Measurements from ENCODE around the gene PRDM9.

PRDM9 gene

DNA sequence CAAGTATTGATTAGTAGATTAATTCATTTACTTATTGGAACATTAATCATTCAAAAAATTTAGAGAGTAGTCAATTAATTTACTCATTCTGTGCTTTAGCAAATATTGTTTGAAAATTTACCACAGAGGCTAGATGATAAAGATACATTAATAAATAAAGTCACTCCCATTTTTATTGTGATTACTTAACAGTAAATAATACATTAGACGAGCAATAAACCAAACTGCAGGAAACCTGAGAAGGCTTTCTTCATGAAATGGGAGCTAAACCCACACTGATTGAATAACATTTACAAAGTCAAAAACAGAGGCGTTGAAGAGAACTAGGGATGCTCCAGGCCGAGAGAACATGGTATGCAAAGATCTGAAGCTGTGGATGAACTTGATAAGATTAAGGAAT lies 38.8 kb upstream of the PRDM9 start:
- no peak overlapping the region for H3K27ac ChIP-seq (ENCODE audit: poor library complexity, severe bottlenecking)
- no peaks in the 10 kb centered on the region for H3K27me3 ChIP-seq (ENCODE audit: insufficient read depth, poor library complexity, severe bottlenecking)
- no peak for DNase-seq (ENCODE audit: low spot score)
- no peak overlapping the region for H3K4me3 ChIP-seq (ENCODE audit: severe bottlenecking)
- no peak for ATAC-seq (ENCODE audit: low read depth)
- H3K9me3 ChIP-seq (ENCODE audit: severe bottlenecking) = no peaks in the 10 kb centered on the region
- no peaks in the 10 kb centered on the region for H3K36me3 ChIP-seq (ENCODE audit: low read depth)
- no peak for TF ChIP-seq CTCF (IDR thresholded peaks at IDR 0.05; ENCODE audit: poor library complexity, severe bottlenecking)
- peaks cover 18% of the 10 kb centered on the region for H3K4me1 ChIP-seq (ENCODE audit: insufficient read depth, poor library complexity, severe bottlenecking)

DNA sequence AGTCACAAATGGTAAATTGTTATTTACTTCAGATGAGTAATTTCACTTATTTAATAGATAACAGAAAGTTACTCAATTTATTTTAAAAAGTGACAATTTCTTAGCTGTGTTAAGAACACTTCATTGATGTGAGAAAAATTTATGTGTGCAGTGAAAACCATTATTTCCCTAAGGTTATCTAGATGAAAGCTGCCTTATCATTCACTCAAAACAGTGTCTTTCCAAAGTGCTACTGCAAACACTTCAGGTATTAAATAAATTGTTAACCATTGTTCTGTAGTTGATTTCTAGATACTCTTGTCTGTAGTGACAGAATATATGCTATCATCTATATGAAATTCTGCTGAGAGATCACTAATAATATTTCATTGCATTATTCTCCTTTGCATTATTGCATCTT lies 33.5 kb upstream of the PRDM9 start:
- TF ChIP-seq CTCF (IDR thresholded peaks at IDR 0.05; ENCODE audit: poor library complexity, severe bottlenecking) = no peak

GRCh38 chr5:23474315-23474714 lies 33.1 kb upstream of the PRDM9 start:
- H3K4me1 ChIP-seq (ENCODE audit: insufficient read depth, poor library complexity, severe bottlenecking) = no peaks in the 10 kb centered on the region
- TF ChIP-seq CTCF (IDR thresholded peaks at IDR 0.05; ENCODE audit: poor library complexity, severe bottlenecking) = no peak
- no peak overlapping the region for H3K4me3 ChIP-seq (ENCODE audit: severe bottlenecking)
- no peaks in the 10 kb centered on the region for H3K36me3 ChIP-seq (ENCODE audit: low read depth)
- ATAC-seq (ENCODE audit: low read depth) = no peak
- H3K27ac ChIP-seq (ENCODE audit: poor library complexity, severe bottlenecking) = no peak overlapping the region
- peaks cover 3% of the 10 kb centered on the region for H3K9me3 ChIP-seq (ENCODE audit: severe bottlenecking)
- no peaks in the 10 kb centered on the region for H3K27me3 ChIP-seq (ENCODE audit: insufficient read depth, poor library complexity, severe bottlenecking)
- no peak for DNase-seq (ENCODE audit: low spot score)

More for the DNA sequence above, 33.5 kb upstream of the PRDM9 start:
- H3K4me3 ChIP-seq (ENCODE audit: severe bottlenecking) = no peak overlapping the region
- no peaks in the 10 kb centered on the region for H3K4me1 ChIP-seq (ENCODE audit: insufficient read depth, poor library complexity, severe bottlenecking)
- no peaks in the 10 kb centered on the region for H3K27me3 ChIP-seq (ENCODE audit: insufficient read depth, poor library complexity, severe bottlenecking)
- DNase-seq (ENCODE audit: low spot score) = no peak
- H3K9me3 ChIP-seq (ENCODE audit: severe bottlenecking) = peaks cover 3% of the 10 kb centered on the region
- ATAC-seq (ENCODE audit: low read depth) = no peak
- H3K27ac ChIP-seq (ENCODE audit: poor library complexity, severe bottlenecking) = no peak overlapping the region
- no peaks in the 10 kb centered on the region for H3K36me3 ChIP-seq (ENCODE audit: low read depth)

GRCh38 chr5:23476580-23476979 lies 30.8 kb upstream of the PRDM9 start:
- no peaks in the 10 kb centered on the region for H3K4me1 ChIP-seq (ENCODE audit: insufficient read depth, poor library complexity, severe bottlenecking)

More at GRCh38 chr5:23476580-23476979, 30.8 kb upstream of the PRDM9 start:
- no peak for TF ChIP-seq CTCF (IDR thresholded peaks at IDR 0.05; ENCODE audit: poor library complexity, severe bottlenecking)
- Histone ChIP-seq H3K27me3 (ENCODE audit: insufficient read depth, poor library complexity, severe bottlenecking) (no peaks in the 10 kb centered on the region), H3K9me3 (ENCODE audit: severe bottlenecking) (peaks cover 3% of the 10 kb centered on the region), H3K4me3 (ENCODE audit: severe bottlenecking) (no peak overlapping the region), H3K36me3 (ENCODE audit: low read depth) (no peaks in the 10 kb centered on the region), H3K27ac (ENCODE audit: poor library complexity, severe bottlenecking) (no peak overlapping the region)
- ATAC-seq (ENCODE audit: low read depth) (no peak), DNase-seq (ENCODE audit: low spot score) (no peak)

Measured in RWPE2 (cell line).